GM18508 (cell line): ENCODE measurements around the gene COQ2.

Experiments
- ATAC-seq: cut with Tn5 transposase; IDR thresholded peaks from one replicate; pipeline ENCODE4 v1.9.1; 2021; ENCODE audit warnings: moderate number of reproducible peaks; ENCODE audit not compliant: insufficient read depth, unreplicated experiment

COQ2 gene

DNA sequence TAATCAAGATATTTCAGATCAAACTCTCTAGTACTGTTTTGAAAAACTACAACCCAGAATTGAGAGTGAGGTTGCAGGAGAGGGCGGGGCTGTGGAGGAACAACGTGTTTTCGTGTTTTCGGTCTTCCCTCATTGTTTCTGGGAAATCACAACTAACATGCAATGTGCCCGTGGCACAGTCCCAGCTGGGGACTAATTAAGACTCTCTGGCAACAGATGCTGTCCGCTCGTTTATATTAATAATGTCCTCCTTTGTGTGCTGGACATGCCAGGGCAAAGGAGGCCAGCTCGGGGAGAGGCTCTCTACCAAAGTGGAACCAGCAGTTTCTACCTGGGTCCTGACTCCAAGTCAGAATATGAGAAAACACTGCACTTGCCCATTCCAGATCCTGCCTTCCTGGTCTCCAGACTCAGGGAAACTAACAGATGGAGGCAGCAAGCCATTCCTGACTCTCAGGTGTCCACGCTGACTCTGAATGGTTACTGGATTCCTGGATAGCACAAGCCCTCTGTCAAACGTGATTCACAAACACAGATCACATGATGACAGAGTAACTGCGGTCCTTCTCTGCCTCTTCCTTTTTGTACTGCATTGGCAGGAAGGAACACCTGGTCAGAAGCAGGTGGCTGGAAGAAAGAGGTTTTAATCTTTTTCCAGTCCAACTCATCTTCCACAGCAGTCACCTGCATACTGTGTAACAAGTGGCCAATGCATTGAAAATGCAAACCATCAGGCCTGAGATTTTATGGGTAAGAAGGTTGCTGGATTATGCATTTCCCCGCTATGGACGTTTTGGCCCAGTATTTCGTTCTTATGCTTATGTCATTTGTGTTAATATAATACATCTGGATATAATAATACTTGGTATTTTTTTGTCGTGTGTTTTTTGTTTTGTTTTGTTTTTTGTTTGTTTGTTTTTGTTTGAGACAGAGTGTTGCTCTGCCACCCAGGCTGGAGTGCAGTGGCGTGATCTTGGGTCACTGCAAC lies 65.0 kb downstream of the COQ2 start:
- no peak for ATAC-seq

DNA sequence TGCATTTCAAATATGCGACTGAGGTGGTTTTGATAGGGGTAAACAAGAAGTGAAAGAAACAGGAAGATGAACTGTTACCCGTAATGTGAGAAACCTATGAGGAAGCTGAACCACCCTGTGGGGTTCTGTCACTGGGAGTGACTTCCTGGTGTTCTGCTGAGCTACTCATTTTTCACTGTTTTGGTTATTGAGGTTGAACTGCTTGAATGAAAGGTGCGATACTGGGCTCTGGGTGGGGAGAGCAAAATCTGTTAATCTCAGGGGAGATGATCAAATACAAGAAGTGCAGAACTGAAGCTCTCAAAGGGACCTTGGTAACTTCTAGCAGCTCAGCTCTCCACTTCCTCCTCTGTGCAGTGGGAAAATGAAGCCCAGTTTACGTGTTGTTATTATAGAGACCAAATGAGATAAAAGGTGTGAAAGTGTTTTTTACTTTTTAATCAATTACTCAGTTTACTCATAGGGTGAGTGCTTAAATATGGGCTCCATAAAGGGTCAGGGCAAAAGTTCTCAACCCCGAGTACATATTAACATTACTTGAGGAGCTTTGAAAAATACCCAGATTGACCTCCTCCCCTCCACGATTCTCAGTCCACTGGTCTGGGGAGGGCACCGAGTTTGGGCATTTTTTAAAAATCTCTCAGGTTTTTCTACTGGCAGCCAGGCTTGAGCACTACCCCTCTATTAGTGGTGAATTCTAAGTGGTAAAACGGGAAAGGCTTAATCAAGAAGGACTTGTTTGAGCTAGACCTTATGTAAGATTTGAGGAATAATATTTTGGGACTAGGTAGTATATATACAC lies 66.7 kb downstream of the COQ2 start:
- peak; percentile 86 for ATAC-seq

DNA sequence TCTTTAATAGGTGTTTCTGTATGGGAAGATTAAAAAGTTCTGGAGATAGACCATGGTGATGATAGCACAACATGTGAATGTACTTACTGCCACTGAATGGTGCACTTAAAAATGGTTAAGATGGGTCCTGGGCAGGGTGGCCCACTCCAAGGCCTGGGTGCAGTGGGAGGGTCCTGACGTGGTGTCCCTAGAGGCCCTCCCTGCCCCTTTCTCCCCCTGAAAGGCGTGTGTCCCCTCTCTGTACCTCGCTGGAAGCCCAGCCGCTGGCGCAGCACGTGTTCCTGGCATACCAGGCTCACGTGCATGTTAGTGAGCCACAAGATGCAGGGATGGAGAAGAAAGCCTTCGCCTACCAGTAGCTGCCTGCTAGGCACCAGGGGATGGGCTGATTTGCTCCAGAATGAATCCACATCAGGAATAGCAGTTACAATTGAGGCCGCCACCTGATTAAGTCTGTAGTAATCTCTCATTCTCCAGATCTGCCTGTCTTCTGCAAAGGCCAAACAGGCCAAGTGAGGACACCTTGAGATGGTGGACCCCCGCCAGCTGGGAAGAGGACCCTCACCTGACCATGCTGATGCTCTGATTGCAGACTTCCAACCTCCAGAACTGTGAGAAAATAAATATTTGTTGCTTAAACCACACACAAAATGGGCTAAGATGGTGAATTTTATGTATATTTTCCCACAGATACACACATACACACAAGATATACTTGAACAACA lies 67.5 kb downstream of the COQ2 start:
- no peak for ATAC-seq

DNA sequence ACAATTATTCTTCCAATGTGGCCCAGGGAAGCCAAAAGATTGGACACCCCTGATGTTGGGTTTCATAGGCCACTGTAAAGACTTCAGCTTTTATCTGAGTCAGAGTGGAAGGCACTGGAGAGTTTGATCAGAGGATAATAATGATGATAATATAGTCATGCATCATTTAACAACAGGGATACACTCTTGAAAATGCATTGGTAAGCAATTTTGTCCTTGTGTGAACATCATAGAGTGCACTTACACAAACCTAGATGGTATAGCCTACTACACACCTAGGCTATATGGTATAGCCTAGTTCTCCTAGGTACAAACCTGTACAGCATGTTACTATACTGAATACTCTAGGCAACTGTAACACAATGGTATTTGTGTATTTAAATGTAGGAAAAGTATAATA lies 70.5 kb downstream of the COQ2 start:
- ATAC-seq: no peak
